IMR-90 (cell line): ENCODE data around the gene ZNF598. TPM values are rescaled to one million over a fixed set of nuclear protein-coding genes. Genes with fewer than 3 reads are reported as not detected.
A peak's percentile ranks its signal among the peaks of the same experiment; 100 is the strongest.

Experiments used
- ATAC-seq: fragments of 200-7000 bp; cut with Tn5 transposase; 2 replicates; pipeline ENCODE4 v1.9.1; 2020; ENCODE audit warnings: low read depth, mild to moderate bottlenecking, moderate library complexity
- BruUV-seq: library from RNA; stranded (reverse); fragments of 400-500 nt; replicated peaks from 2 replicates; lab custom pipeline; 2021; lab: Mats Ljungman, UMichigan
- CTCF ChIA-PET: fragments of 300-600 bp; formaldehyde crosslinking; extraction: SDS; loops from one replicate; lab custom pipeline; 2021; ENCODE audit warnings: antibody characterized with exemption; lab: Yijun Ruan, JAX
- POLR2A ChIA-PET: fragments of 300-600 bp; sonication (Branson Sonifier 250); formaldehyde crosslinking; loops from one replicate; lab custom pipeline; 2022; ENCODE audit warnings: antibody characterized with exemption; ENCODE audit not compliant: unreplicated experiment; lab: Charles Lee
- DNase-seq: peaks from one replicate; pipeline ENCODE4 v3.0.0; 2013
- H2AFZ ChIP-seq: replicated peaks from 2 replicates; pipeline ENCODE3; 2013; ENCODE audit warnings: low read length, mild to moderate bottlenecking; ENCODE audit not compliant: poor library complexity
- H2AK5ac ChIP-seq: 2 replicates; pipeline ENCODE4 v1.6.1; 2013; ENCODE audit warnings: low read depth, low read length, inconsistent platforms
- H2AK9ac ChIP-seq: replicated peaks from 2 replicates; pipeline ENCODE3; 2013; ENCODE audit warnings: mild to moderate bottlenecking, low read depth, low read length, moderate library complexity; ENCODE audit not compliant: poor library complexity
- H2BK120ac ChIP-seq: 2 replicates; pipeline ENCODE4 v1.6.1; 2013; ENCODE audit warnings: low read depth, low read length, inconsistent platforms
- H2BK15ac ChIP-seq: 3 replicates; pipeline ENCODE4 v1.6.1; 2013; ENCODE audit warnings: low read depth, low read length, inconsistent platforms
- H2BK20ac ChIP-seq: 2 replicates; pipeline ENCODE4 v1.6.1; 2013; ENCODE audit warnings: low read depth, mild to moderate bottlenecking, inconsistent platforms, low read length, moderate library complexity
- H2BK5ac ChIP-seq: 2 replicates; pipeline ENCODE4 v1.6.1; 2013; ENCODE audit warnings: mild to moderate bottlenecking, low read depth, low read length, inconsistent platforms; ENCODE audit not compliant: poor library complexity, severe bottlenecking
- H3K14ac ChIP-seq: replicated peaks from 2 replicates; pipeline ENCODE4 v1.6.1; 2013; ENCODE audit warnings: low read depth, low read length, inconsistent platforms
- H3K18ac ChIP-seq: 2 replicates; pipeline ENCODE4 v1.6.1; 2013; ENCODE audit warnings: low read depth, low read length, control low read depth
- H3K23ac ChIP-seq: 2 replicates; pipeline ENCODE4 v1.6.1; 2013; ENCODE audit warnings: low read depth, low read length, inconsistent platforms
- H3K27ac ChIP-seq: 2 replicates; pipeline ENCODE4 v1.5.1; 2013; ENCODE audit warnings: mild to moderate bottlenecking, control low read depth, low read length; ENCODE audit not compliant: insufficient read depth
- H3K27me3 ChIP-seq: 2 replicates; pipeline ENCODE4 v1.6.1; 2013; ENCODE audit warnings: low read length; ENCODE audit not compliant: control insufficient read depth, insufficient read depth
- H3K36me3 ChIP-seq: 2 replicates; pipeline ENCODE4 v1.6.1; 2013; ENCODE audit warnings: low read length, mixed read lengths; ENCODE audit not compliant: control insufficient read depth, insufficient read depth
- H3K4ac ChIP-seq: 2 replicates; pipeline ENCODE4 v1.6.1; 2013; ENCODE audit warnings: low read depth, low read length, inconsistent platforms
- H3K4me1 ChIP-seq: 2 replicates; pipeline ENCODE4 v1.6.1; 2013; ENCODE audit warnings: low read length, mixed read lengths; ENCODE audit not compliant: control insufficient read depth, insufficient read depth
- H3K4me2 ChIP-seq: 2 replicates; pipeline ENCODE4 v1.6.1; 2013; ENCODE audit warnings: low read depth, mild to moderate bottlenecking, control low read depth, low read length, moderate library complexity
- H3K4me3 ChIP-seq: 2 replicates; pipeline ENCODE4 v1.5.1; 2013; ENCODE audit warnings: low read depth, mild to moderate bottlenecking, control low read depth, low read length, moderate library complexity; ENCODE audit not compliant: insufficient read depth
- H3K56ac ChIP-seq: 2 replicates; pipeline ENCODE4 v1.6.1; 2013; ENCODE audit warnings: low read length, inconsistent platforms; ENCODE audit not compliant: insufficient read depth; ENCODE audit errors: extremely low read depth
- H3K79me1 ChIP-seq, 2 experiments: 2 replicates each; pipeline ENCODE4 v1.6.1; 2013; ENCODE audit warnings: low read length in 2 of 2, inconsistent platforms in 1 of 2, low read depth in 1 of 2
- H3K9ac ChIP-seq: 2 replicates; pipeline ENCODE4 v1.6.1; 2013; ENCODE audit warnings: low read depth, low read length, control low read depth
- H3K9me1 ChIP-seq: 2 replicates; pipeline ENCODE4 v1.6.1; 2013; ENCODE audit warnings: low read length, inconsistent platforms; ENCODE audit not compliant: insufficient read depth
- H3K9me3 ChIP-seq: 2 replicates; pipeline ENCODE4 v1.6.1; 2013; ENCODE audit warnings: low read length; ENCODE audit not compliant: control insufficient read depth, insufficient read depth
- H4K20me1 ChIP-seq: 2 replicates; pipeline ENCODE4 v1.6.1; 2013; ENCODE audit warnings: low read length, inconsistent platforms; ENCODE audit not compliant: insufficient read depth
- H4K5ac ChIP-seq: 2 replicates; pipeline ENCODE4 v1.6.1; 2013; ENCODE audit warnings: mild to moderate bottlenecking, low read depth, low read length, control low read depth
- H4K8ac ChIP-seq, 2 experiments: 2 replicates each; pipeline ENCODE4 v1.6.1; 2013; ENCODE audit warnings: low read depth in 2 of 2, low read length in 2 of 2, control low read depth in 1 of 2, inconsistent platforms in 1 of 2
- H4K91ac ChIP-seq: 2 replicates; pipeline ENCODE4 v1.6.1; 2013; ENCODE audit warnings: low read depth, low read length, inconsistent platforms; ENCODE audit not compliant: insufficient read depth
- BHLHE40 ChIP-seq: fragments of 150-350 bp; IDR thresholded peaks from 2 replicates; pipeline ENCODE4 v1.6.1; 2016; ENCODE audit warnings: mild to moderate bottlenecking, low read depth, low read length
- CEBPB ChIP-seq: IDR thresholded peaks from 2 replicates; pipeline ENCODE4 v1.6.1; 2012; ENCODE audit warnings: low read depth, low read length, improper control_type of control experiment
- CHD1 ChIP-seq: IDR thresholded peaks from 2 replicates; pipeline ENCODE4 v1.6.1; 2012; ENCODE audit warnings: low read depth, low read length, improper control_type of control experiment
- CTCF ChIP-seq: conservative IDR thresholded peaks from 2 replicates; pipeline ENCODE4 v1.5.1; 2012; ENCODE audit warnings: mild to moderate bottlenecking, low read depth, low read length, improper control_type of control experiment
- MAFK ChIP-seq: IDR thresholded peaks from 2 replicates; pipeline ENCODE4 v1.6.1; 2012; ENCODE audit warnings: low read depth, low read length, improper control_type of control experiment
- NFE2L2 ChIP-seq: fragments of 150-350 bp; IDR thresholded peaks from 2 replicates; pipeline ENCODE4 v1.6.1; 2016; ENCODE audit warnings: low read depth, mild to moderate bottlenecking, low read length
- POLR2A ChIP-seq: IDR thresholded peaks from 2 replicates; pipeline ENCODE4 v1.6.1; 2012; ENCODE audit warnings: mild to moderate bottlenecking, low read depth, low read length
- RAD21 ChIP-seq: IDR thresholded peaks from 2 replicates; pipeline ENCODE4 v1.6.1; 2012; ENCODE audit warnings: low read length, improper control_type of control experiment
- RCOR1 ChIP-seq: IDR thresholded peaks from 2 replicates; pipeline ENCODE4 v1.6.1; 2012; ENCODE audit warnings: mild to moderate bottlenecking, low read length, improper control_type of control experiment; ENCODE audit not compliant: insufficient replicate concordance
- RFX5 ChIP-seq: IDR thresholded peaks from 2 replicates; pipeline ENCODE4 v1.8.0; 2012; ENCODE audit warnings: low read depth, mild to moderate bottlenecking, low read length, moderate library complexity
- SMC3 ChIP-seq: fragments of 150-350 bp; IDR thresholded peaks from 2 replicates; pipeline ENCODE4 v1.6.1; 2016; ENCODE audit warnings: low read depth, mild to moderate bottlenecking, antibody characterized with exemption, low read length, moderate library complexity
- USF2 ChIP-seq: fragments of 150-350 bp; IDR thresholded peaks from 2 replicates; pipeline ENCODE4 v1.6.1; 2017; ENCODE audit warnings: mild to moderate bottlenecking, antibody characterized with exemption, low read length, low read depth
- WGBS, 2 experiments: methylation state at CpG; one replicate each; pipeline versions ENCODE4 v1.1.5 to v1.1.7; 2013; ENCODE audit warnings: missing lambda C conversion rate in 2 of 2; ENCODE audit not compliant: insufficient read length in 1 of 2; ENCODE audit errors: extremely low coverage in 2 of 2; 5-methylcytosine and 5-hydroxymethylcytosine counted together
- dilution Hi-C: fragments of 300-500 bp; cut with HindIII; formaldehyde crosslinking; loops from one replicate; pipeline ENCODE4 v1.14.3; 2018; ENCODE audit warnings: low sequenced_read_pairs; ENCODE audit not compliant: unreplicated experiment
- in situ Hi-C: fragments of 300-500 bp; cut with MboI; formaldehyde crosslinking; loops from 3 replicates; pipeline ENCODE4 v1.14.3; 2019; ENCODE audit warnings: low sequenced_read_pairs, inconsistent platforms, mixed read lengths
- intact Hi-C: fragments of 100-400 bp; cut with micrococcal nuclease; formaldehyde crosslinking; loops from 2 replicates; pipeline ENCODE4 v1.10.0; 2022
- polyA plus RNA-seq, 3 experiments: library from polyadenylated mRNA; depleted of rRNA; stranded (reverse); fragments of >200 nt; gene quantifications; 2 replicates each; pipeline ENCODE4 v1.2.3, GENCODE V29; 2012; ENCODE audit warnings: low replicate concordance in 1 of 3
- total RNA-seq: library from RNA; depleted of rRNA; stranded (reverse); fragments of >200 nt; gene quantifications from 2 replicates; pipeline ENCODE4 v1.2.3, GENCODE V29; 2012

The ZNF598 gene
- total and polyA plus RNA-seq, 2 of the 4 experiments (the other 2 are of a cell fraction): 3.4 to 36.4 TPM

- TF ChIP-seq USF2: no peak
Measured at GRCh38 chr16:1980030-1980769, 29.4 kb downstream of the ZNF598 start (continued).

DNA sequence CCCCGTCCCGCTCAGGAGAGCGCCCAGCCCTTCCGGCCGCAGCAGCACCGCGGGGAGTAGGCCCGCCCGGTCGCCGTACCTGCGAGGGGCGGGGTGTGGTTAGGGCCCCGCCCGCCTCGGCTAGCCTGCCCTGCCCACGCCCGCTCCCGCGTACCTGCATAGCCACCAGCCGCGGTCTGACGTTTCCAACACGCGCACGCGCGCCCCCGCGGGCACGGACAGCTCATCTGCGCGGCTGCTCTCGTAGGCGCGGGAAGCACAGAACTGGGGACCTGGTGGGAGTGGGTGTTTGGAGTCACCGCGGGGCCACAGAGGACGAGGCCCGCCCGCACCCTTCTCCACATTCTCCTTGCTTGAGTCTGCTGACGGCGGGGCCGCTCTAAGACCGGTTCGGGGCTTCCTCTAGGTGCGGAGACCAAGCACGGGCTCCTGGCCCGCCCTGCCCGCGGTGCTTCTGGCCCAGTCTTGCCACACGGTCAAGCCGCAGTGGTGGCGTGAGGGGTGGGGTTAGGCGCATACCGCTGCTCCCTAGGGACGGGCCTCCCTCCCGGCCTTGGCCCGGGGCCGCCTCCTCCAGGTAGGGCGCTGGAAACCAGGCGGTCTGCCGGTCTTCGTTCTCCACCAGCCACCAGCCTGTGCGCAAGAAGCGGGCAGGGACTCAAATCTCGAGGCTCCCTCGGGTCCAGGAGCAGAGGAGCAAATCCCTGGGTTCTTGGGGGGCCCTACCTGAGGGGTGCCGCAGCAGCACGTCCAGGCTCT, 30.2 kb downstream of the ZNF598 start:
- Histone ChIP-seq H3K36me3 (peaks cover 46% of the 10 kb centered on the region), H2BK15ac (no peak overlapping the region), H2AK9ac (peak overlapping the region; percentile 5), H2AK5ac (no peak overlapping the region), H2BK20ac (no peak overlapping the region), H2BK120ac (no peak overlapping the region), H4K5ac (no peak overlapping the region), H4K8ac (no peak overlapping the region), H3K14ac (no peak overlapping the region), H3K9me3 (no peaks in the 10 kb centered on the region), H3K4me2 (no peak overlapping the region), H3K27ac (no peak overlapping the region), H3K9me1 (no peaks in the 10 kb centered on the region), H3K4ac (no peak overlapping the region), H2BK5ac (no peak overlapping the region), H4K20me1 (no peaks in the 10 kb centered on the region; the same call in none of the 2 replicates), H3K79me1 (peaks cover 0 to 4% of the 10 kb centered on the region in 2 experiments; a peak in 1 of 4 replicates), H3K4me1 (no peaks in the 10 kb centered on the region), H3K18ac (no peak overlapping the region), H4K91ac (no peak overlapping the region), H2AFZ (peak overlapping the region; percentile 49), H3K56ac (no peak overlapping the region), H3K23ac (no peak overlapping the region), H3K27me3 (peaks cover 31% of the 10 kb centered on the region; the same call in 1 of the 2 replicates), H3K9ac (no peak overlapping the region), H3K4me3 (no peak overlapping the region)
- whole genome bisulfite sequencing, 2 experiments: 56% methylated on average over 26 of the region's 70 CpGs; no CpG with 5 or more reads in 1 of the 2 experiments
- POLR2A ChIA-PET: no interaction called here
- BruUV-seq: no TSS peak
- no peak for ATAC-seq
- dilution Hi-C loops (no loop called here), in situ Hi-C loops (no loop called here), intact Hi-C loops (no loop called here)
- DNase-seq: no peak
- CTCF ChIA-PET: no interaction called here
- TF ChIP-seq BHLHE40 (no peak), CHD1 (no peak), POLR2A (no peak), CTCF (no peak), RAD21 (no peak), RFX5 (no peak), MAFK (no peak), USF2 (no peak), RCOR1 (no peak), NFE2L2 (no peak), SMC3 (no peak), CEBPB (no peak)
